Ishikawa (cell line): ENCODE results near the gene TFE3.

Source experiments
- EGR1 ChIP-seq: IDR thresholded peaks from 2 replicates; pipeline ENCODE4 v1.6.1; 2012
- EP300 ChIP-seq: IDR thresholded peaks from 2 replicates; pipeline ENCODE4 v1.6.1; 2012; ENCODE audit warnings: borderline replicate concordance
- REST ChIP-seq: IDR thresholded peaks from 2 replicates; pipeline ENCODE4 v1.6.1; 2012; ENCODE audit warnings: low read depth, mild to moderate bottlenecking
- TAF1 ChIP-seq: IDR thresholded peaks from 2 replicates; pipeline ENCODE4 v1.6.1; 2012; ENCODE audit warnings: low read depth, mild to moderate bottlenecking

- no peak for TF ChIP-seq EP300
- no peak for TF ChIP-seq TAF1
- no peak for TF ChIP-seq REST
- TF ChIP-seq EGR1 = no peak
These were observed 24.1 kb downstream of the TFE3 start for GRCh38 chrX:49019050-49019449.
